ENCODE measurements around the gene SPTLC2.

SPTLC2 gene

DNA sequence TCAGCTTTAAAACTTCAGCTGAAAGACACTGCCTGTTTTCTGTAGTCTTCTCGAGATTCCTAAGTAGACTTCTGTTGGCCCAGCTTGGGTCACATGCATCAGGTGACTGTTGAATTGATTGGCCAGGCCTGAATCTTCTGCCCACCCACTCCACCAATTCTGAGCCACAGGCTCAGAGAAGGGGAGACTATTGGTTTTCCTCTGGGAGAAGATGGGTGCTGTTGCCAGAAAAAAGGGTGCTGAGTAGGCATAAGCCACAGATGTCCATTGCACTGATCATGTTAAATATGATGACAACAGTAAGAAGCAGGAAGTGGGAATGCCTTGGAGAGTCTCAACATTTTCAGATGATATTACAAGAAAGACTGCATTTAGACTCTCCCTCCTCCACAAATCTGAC lies 6.8 kb upstream of the SPTLC2 start:
- no peak for DNase-seq (ENCODE audit: low spot score)

DNA sequence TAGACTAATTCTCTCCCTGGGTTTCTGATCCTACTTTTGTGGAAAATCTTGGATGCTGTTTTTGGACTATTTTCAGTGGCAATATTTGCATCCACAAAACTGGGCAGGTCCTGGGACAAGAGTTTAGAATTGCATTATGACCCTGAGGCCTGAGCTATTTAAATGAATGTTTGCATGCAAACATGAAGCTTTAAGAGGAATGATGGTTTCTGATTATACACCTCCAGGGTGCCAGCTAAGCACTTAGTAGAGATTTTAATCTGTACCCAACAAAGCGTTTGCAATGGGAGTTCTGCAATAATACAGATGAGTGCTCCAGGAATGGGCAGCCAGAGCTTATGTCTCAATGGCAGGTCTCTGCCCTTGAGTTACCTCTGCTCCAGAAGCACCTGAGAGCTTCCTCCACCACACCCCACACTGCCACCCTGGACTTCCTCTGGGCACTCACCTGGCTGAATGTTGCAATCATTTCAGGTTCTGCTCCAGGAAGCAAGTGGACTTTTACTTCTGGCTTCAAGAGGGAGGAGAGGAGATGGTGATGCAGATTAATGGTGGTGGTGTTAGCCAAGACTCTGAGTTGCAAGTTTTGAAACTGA lies 6.0 kb upstream of the SPTLC2 start:
- no peak for DNase-seq (ENCODE audit: low spot score)

DNA sequence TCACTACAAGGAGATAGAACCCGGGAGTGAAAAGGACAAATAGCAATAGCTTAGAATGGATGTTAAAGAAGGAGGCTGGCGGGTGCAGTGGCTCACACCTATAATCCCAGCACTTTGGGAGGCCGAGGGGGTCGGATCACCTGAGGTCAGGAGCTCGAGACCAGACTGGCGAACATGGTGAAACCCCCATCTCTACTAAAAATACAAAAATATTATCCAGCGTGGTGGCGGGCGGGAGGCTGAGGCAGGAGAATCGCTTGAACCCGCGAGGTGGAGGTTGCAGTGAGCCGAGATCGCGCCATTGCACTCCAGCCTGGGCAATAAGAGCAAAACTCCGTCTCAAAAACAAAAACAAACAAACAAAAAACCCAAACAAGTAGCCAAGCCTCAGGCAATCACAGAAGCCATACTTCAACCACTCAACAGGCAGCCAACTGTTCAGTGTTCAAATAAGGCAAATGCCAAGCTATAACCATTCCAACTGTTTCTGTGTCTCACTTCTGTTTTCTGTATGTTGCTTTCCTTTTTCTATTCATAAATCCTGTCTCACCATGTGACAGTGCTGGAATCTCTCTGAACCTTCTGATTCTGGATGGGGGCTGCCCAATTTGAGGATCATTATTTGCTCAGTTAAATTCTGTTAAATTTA lies 3.9 kb upstream of the SPTLC2 start:
- DNase-seq (ENCODE audit: low spot score), result no peak

DNA sequence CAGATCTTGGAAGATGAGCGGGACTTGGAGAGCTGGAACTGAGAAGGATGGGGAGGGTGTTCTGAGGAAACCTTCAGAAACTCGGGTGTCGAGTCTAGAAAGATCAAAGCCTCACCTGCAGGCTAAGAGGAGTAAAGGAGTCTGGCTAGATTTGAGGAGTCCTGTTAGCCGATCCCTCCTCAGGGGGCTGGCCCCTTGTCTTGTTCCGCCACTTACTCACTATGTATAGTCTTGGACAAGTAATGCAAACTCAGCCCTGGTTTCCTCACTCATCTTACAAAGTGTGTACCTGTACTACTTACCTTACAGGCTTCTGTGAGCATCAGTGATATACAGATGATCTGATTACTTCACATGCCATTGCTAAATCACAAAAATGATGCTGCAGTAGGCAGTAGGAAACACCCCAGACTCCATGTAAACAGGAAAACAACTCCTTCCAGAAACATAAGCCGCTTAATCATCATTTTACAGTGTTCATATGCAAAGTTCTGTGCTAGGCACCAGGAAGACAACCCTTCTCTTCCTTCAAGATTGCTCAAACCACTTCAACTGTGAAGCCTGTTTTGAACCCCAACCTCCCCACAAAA lies 2.0 kb upstream of the SPTLC2 start:
- DNase-seq (ENCODE audit: low spot score), result no peak

DNA sequence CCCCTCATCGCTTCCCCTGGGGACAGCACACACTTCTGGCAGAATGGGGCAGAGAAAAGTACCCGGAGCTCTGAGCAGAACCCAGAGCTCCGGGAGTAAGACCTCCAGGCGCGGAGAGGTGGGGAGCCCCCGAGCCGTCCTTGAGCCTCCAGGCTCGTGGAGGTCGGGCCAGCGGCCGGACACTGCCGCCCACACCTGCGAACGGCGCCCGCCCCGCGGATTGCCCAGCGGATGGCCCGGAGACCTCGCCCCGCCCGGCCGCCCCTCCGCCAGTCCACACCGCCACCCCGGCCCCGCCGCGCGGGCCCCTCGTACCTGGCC lies 344 bp downstream of the SPTLC2 start:
- DNase-seq (ENCODE audit: low spot score), result no peak

DNA sequence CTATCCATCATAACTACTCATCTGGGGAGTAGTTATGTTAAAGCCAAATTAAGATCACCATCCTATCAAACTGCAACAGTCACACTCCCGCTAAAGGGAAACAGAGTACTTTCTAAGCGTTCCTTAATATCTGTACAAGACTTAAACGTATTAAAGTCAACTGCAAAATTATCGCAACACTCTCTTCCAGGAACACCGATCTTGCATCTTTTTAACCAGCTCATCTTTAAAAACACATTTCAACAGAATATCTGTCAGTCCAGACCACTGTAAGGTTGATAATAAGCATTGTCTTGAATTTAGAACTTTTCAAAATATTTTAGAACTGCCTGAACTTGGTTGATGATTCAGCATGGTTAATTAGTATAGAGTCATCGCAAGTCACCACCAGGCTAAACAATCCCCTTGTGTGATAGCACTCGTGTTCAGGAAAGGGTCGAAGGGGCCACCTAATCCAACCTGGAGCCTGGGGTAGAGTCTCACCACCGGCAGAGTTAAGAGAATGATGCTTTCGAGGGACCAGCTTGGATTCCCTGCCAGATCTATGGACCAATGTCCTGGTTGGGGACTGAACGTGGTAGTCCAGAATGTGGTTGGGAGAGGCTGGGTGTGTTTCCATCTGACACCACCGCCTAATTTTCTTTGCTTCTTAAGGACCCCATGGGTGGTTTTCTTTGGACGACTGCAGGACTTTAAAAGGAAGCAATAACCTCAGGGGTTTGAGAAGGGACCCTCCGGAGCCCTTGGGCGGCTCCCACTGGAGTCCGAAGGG lies 890 bp downstream of the SPTLC2 start:
- DNase-seq (ENCODE audit: low spot score), result peak; percentile 36

DNA sequence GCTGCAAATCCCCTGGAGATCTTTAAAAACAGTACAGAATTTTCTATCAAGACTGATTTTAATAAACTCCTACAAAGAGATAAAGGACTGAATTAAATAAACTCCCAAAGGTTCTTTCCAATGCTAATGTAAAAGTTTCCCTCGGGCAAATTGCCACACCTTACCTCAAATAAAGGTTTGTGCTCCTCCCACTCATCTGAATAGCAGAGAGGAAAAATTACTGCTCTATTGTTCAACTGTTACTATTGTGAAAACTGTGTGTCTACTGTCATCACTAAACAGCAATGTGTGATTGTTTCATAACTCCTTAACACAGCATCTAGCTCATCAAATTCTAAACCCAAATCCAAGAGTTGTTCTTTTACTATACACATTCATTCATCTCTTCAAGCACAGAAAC lies 3.2 kb downstream of the SPTLC2 start:
- DNase-seq (ENCODE audit: low spot score), result no peak

DNA sequence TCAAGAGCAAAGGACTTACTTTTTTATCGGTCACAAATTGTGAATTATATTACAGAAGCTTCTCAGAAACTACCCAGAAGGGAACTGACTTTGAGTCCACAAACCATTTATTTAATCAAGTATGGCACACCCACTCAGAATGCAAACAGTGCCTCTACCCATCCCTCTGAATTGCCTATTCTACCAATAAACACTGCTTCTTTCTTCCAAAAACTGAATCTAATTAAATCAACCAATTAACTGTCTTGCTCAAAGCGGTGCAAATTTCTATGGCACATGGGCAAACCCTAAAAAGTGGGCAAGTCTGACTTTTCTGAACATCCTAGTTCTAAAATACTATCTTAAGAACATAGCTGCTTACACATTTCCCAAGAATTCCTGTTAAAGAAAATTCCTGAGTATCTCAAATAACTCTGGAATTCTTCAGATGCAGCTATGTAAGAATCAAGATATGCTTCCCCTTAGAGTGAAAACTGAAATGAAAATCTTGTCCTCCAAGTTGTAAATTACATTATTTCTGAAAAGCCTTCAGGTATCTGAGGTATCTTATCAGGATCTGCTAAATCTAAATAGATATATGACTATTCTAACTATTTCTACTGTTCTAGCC lies 4.3 kb downstream of the SPTLC2 start:
- DNase-seq (ENCODE audit: low spot score), result no peak

DNA sequence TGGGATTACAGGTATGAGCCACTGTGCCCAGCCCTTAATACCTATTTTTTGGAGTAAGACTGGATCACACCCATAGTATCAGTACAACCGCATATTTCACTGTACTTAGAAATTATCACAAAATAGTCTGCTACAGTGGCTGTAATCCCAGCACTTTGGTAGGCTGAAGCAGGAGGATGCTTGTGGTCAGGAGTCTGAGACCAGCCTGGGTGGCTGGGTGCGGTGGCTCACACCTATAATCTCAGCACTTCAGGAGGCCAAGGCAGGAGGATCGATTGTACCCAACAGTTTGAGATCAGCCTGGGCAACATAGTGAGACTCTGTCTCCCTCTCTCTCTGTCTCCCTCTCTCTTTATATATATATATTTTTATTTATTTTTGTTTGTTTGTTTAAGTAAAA lies 5.9 kb downstream of the SPTLC2 start:
- DNase-seq (ENCODE audit: low spot score), result no peak

DNA sequence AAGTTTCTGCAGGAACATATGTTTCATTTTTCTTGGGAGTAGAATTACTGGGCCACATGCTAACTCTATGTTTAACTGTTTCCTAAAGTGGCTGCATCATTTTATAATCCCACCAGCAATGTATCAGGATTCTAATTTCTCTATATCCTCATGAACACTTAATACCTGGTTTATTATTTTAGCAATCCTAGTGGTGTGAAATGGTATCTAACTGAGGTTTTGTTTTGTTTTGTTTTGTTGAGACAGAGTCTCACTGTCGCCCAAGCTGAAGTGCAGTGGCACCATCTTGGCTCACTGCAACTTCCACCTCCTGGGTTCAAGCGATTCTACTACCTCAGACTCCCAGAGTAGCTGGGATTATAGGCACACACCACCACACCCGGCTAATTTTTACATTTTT lies 6.5 kb downstream of the SPTLC2 start:
- no peak for DNase-seq (ENCODE audit: low spot score)

DNA sequence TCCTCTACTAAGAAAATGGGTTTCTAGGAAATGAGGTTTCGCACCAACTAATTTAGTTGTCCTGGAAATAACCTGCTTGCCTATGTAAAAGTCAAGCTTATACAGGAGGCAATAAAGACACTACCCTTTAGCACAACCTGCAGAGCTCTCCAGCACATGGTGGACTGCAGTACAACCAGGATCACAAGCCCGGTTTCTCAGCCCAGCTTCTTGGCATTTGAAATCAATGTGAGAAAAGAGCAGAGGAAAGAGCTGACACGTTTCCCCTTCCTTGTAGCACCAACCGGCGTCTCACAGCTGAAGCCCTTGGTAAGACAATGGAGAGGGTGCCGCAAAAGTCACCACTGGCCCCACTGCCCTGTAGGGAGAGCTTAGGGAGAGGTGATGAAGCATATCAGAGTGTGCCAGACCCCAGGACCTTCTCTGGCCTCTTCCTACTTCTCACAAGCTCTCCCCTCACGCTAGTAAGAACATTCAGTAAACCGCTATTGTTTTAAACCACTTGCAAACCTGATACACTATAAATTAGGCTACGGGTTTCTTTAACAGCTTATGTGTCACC lies 8.6 kb downstream of the SPTLC2 start:
- DNase-seq (ENCODE audit: low spot score), result peak; percentile 37

- DNase-seq (ENCODE audit: low spot score), result no peak
Measured at GRCh38 chr14:77605392-77605972, 11.0 kb downstream of the SPTLC2 start.

- no peak for DNase-seq (ENCODE audit: low spot score)
Measured at GRCh38 chr14:77603654-77604255, 12.7 kb downstream of the SPTLC2 start.

DNA sequence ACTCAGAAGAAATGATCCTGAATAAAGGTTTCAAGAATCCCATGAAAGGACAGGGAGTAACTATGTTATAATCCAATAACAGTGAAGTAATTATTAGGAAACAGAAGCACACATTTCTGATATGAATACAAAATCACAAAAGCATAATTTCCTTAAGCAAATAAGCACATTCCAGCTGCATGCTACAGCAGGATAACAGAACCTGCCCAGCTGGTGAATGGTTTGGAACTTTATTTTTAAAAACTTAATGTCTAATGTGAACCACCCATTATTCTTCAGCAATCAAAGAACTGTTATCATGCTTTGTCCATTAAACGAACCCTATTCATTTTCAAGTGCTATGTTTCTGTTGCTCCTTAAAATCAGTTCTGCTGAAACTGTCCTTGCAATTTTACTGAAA lies 13.4 kb downstream of the SPTLC2 start:
- no peak for DNase-seq (ENCODE audit: low spot score)

GRCh38 chr14:77601846-77602619 lies 14.4 kb downstream of the SPTLC2 start:
- DNase-seq (ENCODE audit: low spot score), result no peak

DNA sequence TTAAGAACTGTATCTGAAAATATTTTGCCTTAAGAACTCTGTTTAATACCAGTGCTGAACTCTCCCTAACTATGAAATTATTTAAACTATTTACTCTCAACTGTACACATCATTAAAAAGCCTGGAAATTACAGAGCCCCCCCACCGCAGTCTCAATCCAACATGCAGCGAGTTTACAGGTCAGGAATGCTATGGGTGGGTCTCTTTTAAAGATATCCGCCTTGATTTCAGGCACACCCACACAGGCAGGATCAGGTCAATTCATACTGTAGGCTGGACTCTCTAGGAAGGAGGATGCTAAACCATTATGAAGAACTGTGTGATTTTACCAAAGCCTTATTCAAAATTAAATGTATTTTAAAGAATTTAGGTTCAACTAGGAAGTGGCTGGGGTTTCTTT lies 16.5 kb downstream of the SPTLC2 start:
- no peak for DNase-seq (ENCODE audit: low spot score)

- no peak for DNase-seq (ENCODE audit: low spot score)
Measured at GRCh38 chr14:77598366-77599070, 17.9 kb downstream of the SPTLC2 start.

DNA sequence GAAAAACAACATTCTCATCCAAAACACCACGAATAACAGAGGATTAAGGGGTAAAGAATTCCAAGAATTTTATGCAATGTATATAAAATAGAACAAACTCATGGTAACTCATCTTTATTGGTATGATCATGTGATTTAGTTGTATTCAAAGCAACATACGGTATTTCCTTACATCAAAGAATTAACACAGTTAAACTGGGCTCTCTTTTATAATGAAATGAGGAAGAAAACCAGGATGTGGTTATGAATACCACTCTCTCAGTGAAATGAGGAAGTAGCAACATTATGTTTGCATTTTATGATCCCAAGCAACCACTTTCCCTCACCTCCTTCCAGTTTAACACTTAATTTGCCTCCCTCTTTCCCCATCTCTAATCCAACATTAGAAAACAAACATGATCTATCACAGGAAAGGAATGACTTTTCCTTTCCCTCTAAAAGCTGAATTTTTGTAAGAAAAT lies 22.9 kb downstream of the SPTLC2 start:
- peak; percentile 34 for DNase-seq (ENCODE audit: low spot score)

- DNase-seq (ENCODE audit: low spot score), result no peak
Measured at GRCh38 chr14:77590845-77591485, 25.5 kb downstream of the SPTLC2 start.

- no peak for DNase-seq (ENCODE audit: low spot score)
Measured at GRCh38 chr14:77589099-77589498, 27.3 kb downstream of the SPTLC2 start.

Data from CD4-positive, alpha-beta T cell treated with Interleukin-2 at 100 ng/mL for 4 hours (primary cell).